MCF 10A (cell line): ENCODE data around the gene RPTOR. TPM values are rescaled to one million over a fixed set of nuclear protein-coding genes. Genes with fewer than 3 reads are reported as not detected.

ENCODE experiments used
- BruUV-seq: library from RNA; stranded (reverse); fragments of 400-500 nt; replicated peaks from 2 replicates; lab custom pipeline; 2021; lab: Mats Ljungman, UMichigan
- CTCF ChIA-PET: fragments of 300-600 bp; sonication (Branson Sonifier 250); formaldehyde crosslinking; extraction: SDS; loops from one replicate; lab custom pipeline; 2021; ENCODE audit warnings: antibody characterized with exemption, inconsistent platforms; lab: Yijun Ruan, JAX
- POLR2A ChIA-PET: fragments of 300-600, 350-650 bp; sonication (Branson Sonifier 250); formaldehyde crosslinking; extraction: SDS; loops from one replicate; lab custom pipeline; 2020; ENCODE audit warnings: antibody characterized with exemption, inconsistent platforms; lab: Yijun Ruan, JAX
- DNase-seq: peaks from one replicate; pipeline ENCODE4 v3.0.0-alpha.2; 2018; ENCODE audit not compliant: unreplicated experiment
- H3K27ac Mint-ChIP-seq: one replicate; pipeline ENCODE4 v1.8.0; 2022; ENCODE audit warnings: mild to moderate bottlenecking, low read depth, mixed read lengths; ENCODE audit not compliant: unreplicated experiment
- H3K27me3 Mint-ChIP-seq: one replicate; pipeline ENCODE4 v1.8.0; 2022; ENCODE audit warnings: mixed read lengths; ENCODE audit not compliant: insufficient read depth, unreplicated experiment
- H3K36me3 Mint-ChIP-seq: one replicate; pipeline ENCODE4 v1.8.0; 2022; ENCODE audit warnings: mild to moderate bottlenecking, moderate library complexity, mixed read lengths; ENCODE audit not compliant: insufficient read depth, unreplicated experiment
- H3K4me1 Mint-ChIP-seq: one replicate; pipeline ENCODE4 v1.8.0; 2022; ENCODE audit warnings: mixed read lengths; ENCODE audit not compliant: insufficient read depth, unreplicated experiment
- H3K4me3 Mint-ChIP-seq: one replicate; pipeline ENCODE4 v1.8.0; 2022; ENCODE audit warnings: mild to moderate bottlenecking, moderate library complexity, mixed read lengths; ENCODE audit not compliant: unreplicated experiment
- H3K9me3 Mint-ChIP-seq: one replicate; pipeline ENCODE4 v1.8.0; 2022; ENCODE audit warnings: mixed read lengths; ENCODE audit not compliant: unreplicated experiment
- CTCF ChIP-seq: fragments of 200-600 bp; IDR thresholded peaks from one replicate; pipeline ENCODE4 v1.8.0; 2022; ENCODE audit warnings: antibody characterized with exemption, mild to moderate bottlenecking; ENCODE audit not compliant: unreplicated experiment
- intact Hi-C: fragments of 100-400 bp; cut with micrococcal nuclease; formaldehyde crosslinking; loops from 2 replicates; pipeline ENCODE4 v1.14.1; 2022
- total RNA-seq: library from RNA; stranded (reverse); gene quantifications from 2 replicates; pipeline ENCODE4 v1.2.3, GENCODE V29; 2022

RPTOR gene
- total RNA-seq, 1 experiment from 2014 or later = 41.3 TPM

GRCh38 chr17:80968602-80969029, 424.0 kb downstream of the RPTOR start:
- Mint-ChIP-seq H3K4me1 (no peaks in the 10 kb centered on the region), H3K27ac (peak overlapping the region; percentile 54), H3K4me3 (no peak overlapping the region), H3K9me3 (no peaks in the 10 kb centered on the region), H3K27me3 (no peaks in the 10 kb centered on the region), H3K36me3 (peaks cover 31% of the 10 kb centered on the region)
- no peak for TF ChIP-seq CTCF
- CTCF ChIA-PET = interaction anchor here (0.6 kb wide), 1 partner anchor 340 kb away, joined by 3 read pairs; no protein-coding TSS in a partner anchor
- no peak for DNase-seq
- POLR2A ChIA-PET = no interaction called here
- intact Hi-C loops = no loop called here
- no TSS peak for BruUV-seq

DNA sequence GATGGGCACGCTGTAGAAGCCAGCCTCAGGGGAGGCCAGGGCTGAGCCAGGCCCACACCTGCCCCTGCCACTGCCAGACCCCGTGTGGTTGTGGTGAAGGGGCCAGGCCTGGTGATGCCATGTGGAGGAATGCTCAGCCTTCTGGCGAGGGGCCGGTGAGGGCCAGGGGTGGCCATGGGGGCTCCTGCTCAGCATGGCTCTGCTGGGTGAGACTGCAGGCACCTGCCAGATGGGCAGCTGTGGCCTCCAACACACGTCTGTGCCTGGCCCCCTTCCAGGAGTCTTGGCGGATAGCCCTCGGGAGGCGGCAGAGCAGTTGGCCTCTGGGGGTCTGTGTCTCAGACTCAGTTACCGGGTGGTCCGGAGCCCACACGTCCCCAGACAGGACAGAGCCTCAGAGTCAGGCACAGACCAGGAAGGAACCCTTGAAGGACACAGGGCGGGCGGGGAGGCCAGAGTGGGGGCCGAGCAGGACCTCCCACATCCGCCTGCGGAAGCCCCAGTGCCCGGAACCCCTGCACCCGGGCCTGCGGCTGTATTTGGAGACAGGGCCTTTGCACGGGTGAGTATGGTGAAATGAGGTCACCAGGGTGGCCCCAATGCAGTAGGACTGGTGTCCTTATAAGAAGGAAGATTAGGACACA, 424.5 kb downstream of the RPTOR start:
- H3K9me3 Mint-ChIP-seq = no peaks in the 10 kb centered on the region
- H3K27me3 Mint-ChIP-seq = no peaks in the 10 kb centered on the region
- TF ChIP-seq CTCF = no peak
- H3K4me3 Mint-ChIP-seq = no peak overlapping the region
- intact Hi-C loops = no loop called here
- no peak for DNase-seq
- H3K27ac Mint-ChIP-seq = no peak overlapping the region
- POLR2A ChIA-PET = no interaction called here
- H3K36me3 Mint-ChIP-seq = peaks cover 31% of the 10 kb centered on the region
- no peaks in the 10 kb centered on the region for H3K4me1 Mint-ChIP-seq
- CTCF ChIA-PET = interaction anchor here (1.0 kb wide), 1 partner anchor 541 kb away, joined by 3 read pairs; no protein-coding TSS in a partner anchor
- BruUV-seq = no TSS peak

GRCh38 chr17:80969674-80970043, 425.0 kb downstream of the RPTOR start:
- H3K9me3 Mint-ChIP-seq = no peaks in the 10 kb centered on the region
- POLR2A ChIA-PET = interaction anchor here (0.7 to 1.4 kb wide), 3 partner anchors 57 to 531 kb away, joined by 3 to 4 read pairs (median 3); no protein-coding TSS in a partner anchor

More at GRCh38 chr17:80969674-80970043, 425.0 kb downstream of the RPTOR start:
- Mint-ChIP-seq H3K4me3 (no peak overlapping the region), H3K27ac (no peak overlapping the region), H3K36me3 (peaks cover 31% of the 10 kb centered on the region), H3K27me3 (no peaks in the 10 kb centered on the region), H3K4me1 (no peaks in the 10 kb centered on the region)
- intact Hi-C loops = loop anchor here (1.0 to 2.0 kb wide), 2 partner anchors 27 to 103 kb away; no protein-coding TSS in a partner anchor
- CTCF ChIA-PET = interaction anchor here (0.8 to 1.0 kb wide), 2 partner anchors 542 to 543 kb away, joined by 3 read pairs; no protein-coding TSS in a partner anchor
- no peak for TF ChIP-seq CTCF
- no TSS peak for BruUV-seq
- no peak for DNase-seq
